OCI-LY7 (cell line): Measurements from ENCODE around the gene RTBDN. TPM values are rescaled to one million over a fixed set of nuclear protein-coding genes. Genes with fewer than 3 reads are reported as not detected.

Source experiments
- BruUV-seq: library from RNA; stranded (reverse); fragments of 400-500 nt; replicated peaks from 2 replicates; lab custom pipeline; 2021; lab: Mats Ljungman, UMichigan
- CTCF ChIA-PET: fragments of 300-600 bp; sonication (Branson Sonifier 250); formaldehyde crosslinking; loops from one replicate; lab custom pipeline; 2022; ENCODE audit warnings: antibody characterized with exemption; ENCODE audit not compliant: unreplicated experiment; lab: Charles Lee
- POLR2A ChIA-PET: fragments of 300-600 bp; sonication (Branson Sonifier 250); formaldehyde crosslinking; loops from one replicate; lab custom pipeline; 2022; ENCODE audit warnings: antibody characterized with exemption; lab: Charles Lee
- DNase-seq: peaks from one replicate; pipeline ENCODE4 v3.0.0-alpha.2; 2015; ENCODE audit warnings: low spot score
- H2AFZ ChIP-seq: fragments of 200-600 bp; sonication (generic), shearing (Covaris generic); 2 replicates; pipeline ENCODE4 v1.6.1; 2014; ENCODE audit warnings: mild to moderate bottlenecking, antibody characterized with exemption, low read length, moderate library complexity
- H3K27ac ChIP-seq: fragments of 200-600 bp; sonication (generic); 2 replicates; pipeline ENCODE4 v1.5.1; 2014; ENCODE audit warnings: mixed run types, low read depth, mild to moderate bottlenecking, moderate library complexity, low read length, inconsistent platforms; ENCODE audit not compliant: poor library complexity, severe bottlenecking
- H3K36me3 ChIP-seq: fragments of 200-600 bp; sonication (generic); 2 replicates; pipeline ENCODE4 v1.6.1; 2014; ENCODE audit warnings: mild to moderate bottlenecking, antibody characterized with exemption, low read length, moderate library complexity, mixed read lengths; ENCODE audit not compliant: insufficient read depth
- H3K4me1 ChIP-seq: fragments of 200-600 bp; sonication (generic); 2 replicates; pipeline ENCODE4 v1.5.1; 2014; ENCODE audit warnings: mild to moderate bottlenecking, low read length; ENCODE audit not compliant: insufficient read depth, poor library complexity, severe bottlenecking
- H3K4me2 ChIP-seq: fragments of 200-600 bp; sonication (generic); 2 replicates; pipeline ENCODE4 v1.6.1; 2014; ENCODE audit warnings: mild to moderate bottlenecking, low read length
- H3K4me3 ChIP-seq: fragments of 200-600 bp; sonication (generic); 2 replicates; pipeline ENCODE4 v1.5.1; 2014; ENCODE audit warnings: mild to moderate bottlenecking, low read depth, low read length; ENCODE audit not compliant: poor library complexity, severe bottlenecking
- H3K79me2 ChIP-seq: fragments of 200-600 bp; sonication (generic); 2 replicates; pipeline ENCODE4 v1.6.1; 2016; ENCODE audit warnings: low read depth, mild to moderate bottlenecking, low read length, moderate library complexity, mixed read lengths; ENCODE audit not compliant: insufficient read depth
- H3K9me2 ChIP-seq: fragments of 200-600 bp; sonication (generic); 2 replicates; pipeline ENCODE4 v1.6.1; 2016; ENCODE audit warnings: mild to moderate bottlenecking, low read length, mixed read lengths; ENCODE audit not compliant: insufficient read depth
- H3K9me3 ChIP-seq: fragments of 200-600 bp; sonication (generic); 2 replicates; pipeline ENCODE4 v1.6.1; 2014; ENCODE audit warnings: mild to moderate bottlenecking, mixed run types, low read length, mixed read lengths
- H4K20me1 ChIP-seq: fragments of 200-600 bp; sonication (generic); 2 replicates; pipeline ENCODE4 v1.6.1; 2014; ENCODE audit warnings: mild to moderate bottlenecking, antibody characterized with exemption, low read length, moderate library complexity, mixed read lengths; ENCODE audit not compliant: insufficient read depth
- CTCF ChIP-seq: fragments of 200-600 bp; sonication (generic); conservative IDR thresholded peaks from 2 replicates; pipeline ENCODE4 v1.5.1; 2014; ENCODE audit warnings: mild to moderate bottlenecking, antibody characterized with exemption, low read length, moderate library complexity, mixed read lengths
- EZH2phosphoT487 ChIP-seq: fragments of 200-600 bp; sonication (generic); IDR thresholded peaks from 2 replicates; pipeline ENCODE4 v1.6.1; 2018; ENCODE audit warnings: low read depth, borderline replicate concordance, mild to moderate bottlenecking, mixed run types, antibody characterized with exemption, low read length, moderate library complexity, mixed read lengths
- intact Hi-C: fragments of 100-400 bp; cut with micrococcal nuclease; formaldehyde crosslinking; loops from one replicate; pipeline ENCODE4 v1.10.0; 2022; ENCODE audit not compliant: unreplicated experiment
- total RNA-seq, 2 experiments: library from RNA; depleted of rRNA in 1 of 2; stranded (reverse); fragments of >200 nt in 1 of 2; shearing (Covaris generic) in 1 of 2; gene quantifications; 2 replicates each; pipeline ENCODE4 v1.2.3, GENCODE V29; 2014 to 2022

Gene RTBDN
- total RNA-seq, 2 experiments from 2014 or later = 1.2 TPM; not detected in 1

GRCh38 chr19:12843328-12843727 lies 8.9 kb upstream of the RTBDN start:
- DNase-seq = no peak
- Histone ChIP-seq H3K27ac (no peak overlapping the region), H3K79me2 (no peaks in the 10 kb centered on the region), H3K4me1 (peaks cover 32% of the 10 kb centered on the region), H3K9me3 (no peaks in the 10 kb centered on the region), H3K4me2 (no peak overlapping the region), H4K20me1 (no peaks in the 10 kb centered on the region), H3K9me2 (no peaks in the 10 kb centered on the region), H3K4me3 (no peak overlapping the region), H2AFZ (no peak overlapping the region), H3K36me3 (peaks cover 12% of the 10 kb centered on the region)
- POLR2A ChIA-PET = no interaction called here
- CTCF ChIA-PET = no interaction called here
- no TSS peak for BruUV-seq
- no peak for TF ChIP-seq CTCF
- TF ChIP-seq EZH2phosphoT487 = no peak
- intact Hi-C loops = no loop called here

GRCh38 chr19:12842511-12842910 lies 8.1 kb upstream of the RTBDN start:
- no peak overlapping the region for H3K4me2 ChIP-seq
- H3K4me3 ChIP-seq = no peak overlapping the region
- no peaks in the 10 kb centered on the region for H3K79me2 ChIP-seq
- ChIA-PET POLR2A (no interaction called here), CTCF (no interaction called here)
- no peak for DNase-seq
- H4K20me1 ChIP-seq = no peaks in the 10 kb centered on the region
- TF ChIP-seq EZH2phosphoT487 (no peak), CTCF (no peak)
- intact Hi-C loops = no loop called here
- BruUV-seq = no TSS peak
- H3K9me3 ChIP-seq = no peaks in the 10 kb centered on the region
- H3K4me1 ChIP-seq = peaks cover 38% of the 10 kb centered on the region
- peaks cover 6% of the 10 kb centered on the region; the same call in 1 of the 2 replicates for H3K36me3 ChIP-seq
- H2AFZ ChIP-seq = no peak overlapping the region
- no peaks in the 10 kb centered on the region for H3K9me2 ChIP-seq
- H3K27ac ChIP-seq = no peak overlapping the region

GRCh38 chr19:12841094-12841493 lies 6.7 kb upstream of the RTBDN start:
- CTCF ChIA-PET = no interaction called here

More at GRCh38 chr19:12841094-12841493, 6.7 kb upstream of the RTBDN start:
- H3K79me2 ChIP-seq = no peaks in the 10 kb centered on the region
- peak overlapping the region; percentile 12 for H3K4me3 ChIP-seq
- TF ChIP-seq CTCF = no peak
- no peak for TF ChIP-seq EZH2phosphoT487
- H3K9me2 ChIP-seq = no peaks in the 10 kb centered on the region
- H3K9me3 ChIP-seq = no peaks in the 10 kb centered on the region
- BruUV-seq = no TSS peak
- H4K20me1 ChIP-seq = no peaks in the 10 kb centered on the region
- no peak for DNase-seq
- peaks cover 6% of the 10 kb centered on the region; the same call in 1 of the 2 replicates for H3K36me3 ChIP-seq
- H3K4me1 ChIP-seq = peaks cover 45% of the 10 kb centered on the region
- POLR2A ChIA-PET = no interaction called here
- intact Hi-C loops = no loop called here
- H3K27ac ChIP-seq = no peak overlapping the region
- H2AFZ ChIP-seq = no peak overlapping the region
- peak overlapping the region; percentile 90 for H3K4me2 ChIP-seq
